GM21528 (cell line): ENCODE results near the gene GUCY1A2.
"Not testable (repeated sequence)": the region's sequence is repeated elsewhere in the genome, so short reads cannot be mapped to it uniquely, and the experiment has no call there.

Experiments
- ATAC-seq: cut with Tn5 transposase; IDR thresholded peaks from one replicate; pipeline ENCODE4 v1.9.1; 2021; ENCODE audit warnings: mild to moderate bottlenecking, moderate library complexity; ENCODE audit not compliant: unreplicated experiment, low FRiP score

The GUCY1A2 gene

GRCh38 chr11:106853850-106854401 is 164.3 kb downstream of the GUCY1A2 start:
- ATAC-seq, result no peak

GRCh38 chr11:106852779-106853178 is 165.5 kb downstream of the GUCY1A2 start:
- no peak for ATAC-seq

GRCh38 chr11:106848526-106848925 is 169.8 kb downstream of the GUCY1A2 start:
- ATAC-seq, result no peak

GRCh38 chr11:106842134-106842533 is 176.1 kb downstream of the GUCY1A2 start:
- ATAC-seq, result no peak

GRCh38 chr11:106840947-106841346 is 177.3 kb downstream of the GUCY1A2 start:
- no peak for ATAC-seq

GRCh38 chr11:106840146-106840545 is 178.1 kb downstream of the GUCY1A2 start:
- no peak for ATAC-seq

- no peak for ATAC-seq
Observed at GRCh38 chr11:106834567-106834966, 183.7 kb downstream of the GUCY1A2 start.

- ATAC-seq, result no peak
Observed at GRCh38 chr11:106828976-106829375, 189.3 kb downstream of the GUCY1A2 start.

GRCh38 chr11:106828576-106828975 is 189.7 kb downstream of the GUCY1A2 start:
- no peak for ATAC-seq

- no peak for ATAC-seq
Observed at GRCh38 chr11:106827687-106828086, 190.6 kb downstream of the GUCY1A2 start.

GRCh38 chr11:106826558-106826957 is 191.7 kb downstream of the GUCY1A2 start:
- not testable (repeated sequence) for ATAC-seq

- no peak for ATAC-seq
Observed at GRCh38 chr11:106821826-106822225, 196.4 kb downstream of the GUCY1A2 start.

GRCh38 chr11:106821291-106821690 is 197.0 kb downstream of the GUCY1A2 start:
- ATAC-seq, result no peak

GRCh38 chr11:106818443-106818842 is 199.8 kb downstream of the GUCY1A2 start:
- ATAC-seq, result no peak

- no peak for ATAC-seq
Observed at GRCh38 chr11:106815209-106815608, 203.1 kb downstream of the GUCY1A2 start.

- no peak for ATAC-seq
Observed at GRCh38 chr11:106813806-106814205, 204.5 kb downstream of the GUCY1A2 start.

GRCh38 chr11:106794058-106794457 is 224.2 kb downstream of the GUCY1A2 start:
- no peak for ATAC-seq

GRCh38 chr11:106789406-106789805 is 228.9 kb downstream of the GUCY1A2 start:
- no peak for ATAC-seq

GRCh38 chr11:106787454-106787853 is 230.8 kb downstream of the GUCY1A2 start:
- no peak for ATAC-seq

GRCh38 chr11:106785913-106786650 is 232.2 kb downstream of the GUCY1A2 start:
- no peak for ATAC-seq

- not testable (repeated sequence) for ATAC-seq
Observed at GRCh38 chr11:106777302-106777701, 241.0 kb downstream of the GUCY1A2 start.

GRCh38 chr11:106770489-106771085 is 247.7 kb downstream of the GUCY1A2 start:
- ATAC-seq, result no peak
